ENCODE results near the gene MACF1.
"Not testable (repeated sequence)": the region's sequence is repeated elsewhere in the genome, so short reads cannot be mapped to it uniquely, and the experiment has no call there.

MACF1 gene

GRCh38 chr1:39497585-39497984 is 293.1 kb downstream of the MACF1 start:
- no peak for DNase-seq

- not testable (repeated sequence) for DNase-seq
These were observed 293.7 kb downstream of the MACF1 start for GRCh38 chr1:39498096-39498710.

GRCh38 chr1:39498821-39499220 is 294.3 kb downstream of the MACF1 start:
- DNase-seq = not testable (repeated sequence)

- DNase-seq = no peak
These were observed 295.2 kb downstream of the MACF1 start for GRCh38 chr1:39499668-39500067.

- no peak for DNase-seq
These were observed 296.4 kb downstream of the MACF1 start for GRCh38 chr1:39500862-39501389.

GRCh38 chr1:39501666-39502065 is 297.2 kb downstream of the MACF1 start:
- DNase-seq = no peak

- DNase-seq = not testable (repeated sequence)
These were observed 299.9 kb downstream of the MACF1 start for GRCh38 chr1:39504436-39504835.

GRCh38 chr1:39505289-39505688 is 300.8 kb downstream of the MACF1 start:
- DNase-seq = no peak

GRCh38 chr1:39507230-39507928 is 302.9 kb downstream of the MACF1 start:
- DNase-seq = no peak

GRCh38 chr1:39508266-39508665 is 303.8 kb downstream of the MACF1 start:
- no peak for DNase-seq

- DNase-seq = no peak
These were observed 304.4 kb downstream of the MACF1 start for GRCh38 chr1:39508857-39509305.

- no peak for DNase-seq
These were observed 305.0 kb downstream of the MACF1 start for GRCh38 chr1:39509360-39510009.

GRCh38 chr1:39510570-39511186 is 306.2 kb downstream of the MACF1 start:
- not testable (repeated sequence) for DNase-seq

GRCh38 chr1:39511477-39511876 is 307.0 kb downstream of the MACF1 start:
- not testable (repeated sequence) for DNase-seq

- not testable (repeated sequence) for DNase-seq
These were observed 307.8 kb downstream of the MACF1 start for GRCh38 chr1:39512234-39512847.

GRCh38 chr1:39514710-39515124 is 310.2 kb downstream of the MACF1 start:
- not testable (repeated sequence) for DNase-seq

GRCh38 chr1:39515131-39516086 is 310.9 kb downstream of the MACF1 start:
- not testable (repeated sequence) for DNase-seq

GRCh38 chr1:39516841-39517240 is 312.3 kb downstream of the MACF1 start:
- DNase-seq = not testable (repeated sequence)

GRCh38 chr1:39517936-39518335 is 313.4 kb downstream of the MACF1 start:
- DNase-seq = not testable (repeated sequence)

GRCh38 chr1:39519376-39519775 is 314.9 kb downstream of the MACF1 start:
- DNase-seq = not testable (repeated sequence)

GRCh38 chr1:39522221-39522620 is 317.7 kb downstream of the MACF1 start:
- not testable (repeated sequence) for DNase-seq

Data from central memory CD4-positive, alpha-beta T cell (primary cell).